Immature natural killer cell (primary cell): ENCODE data around the gene HEG1. TPM values are rescaled to one million over a fixed set of nuclear protein-coding genes. Genes with fewer than 3 reads are reported as not detected.
"Not testable (repeated sequence)": the region's sequence is repeated elsewhere in the genome, so short reads cannot be mapped to it uniquely, and the experiment has no call there.

ENCODE experiments used
- DNase-seq, 3 donors: peaks; one replicate each; pipeline ENCODE4 v3.0.0; 2022; ENCODE audit warnings: mixed read lengths in 1 of 3
- H3K27ac Mint-ChIP-seq, 6 donors: one replicate each; pipeline ENCODE4 v1.8.0; 2020; ENCODE audit warnings: mixed read lengths in 6 of 6, mild to moderate bottlenecking in 5 of 6, inconsistent platforms in 4 of 6, moderate library complexity in 3 of 6
- H3K27me3 Mint-ChIP-seq, 3 donors: one replicate each; pipeline ENCODE4 v1.8.0; 2020 to 2021; ENCODE audit warnings: low read depth in 3 of 3, mild to moderate bottlenecking in 3 of 3, mixed read lengths in 3 of 3, moderate library complexity in 3 of 3, inconsistent platforms in 1 of 3
- H3K36me3 Mint-ChIP-seq, 3 donors: one replicate each; pipeline ENCODE4 v1.8.0; 2020; ENCODE audit warnings: mixed read lengths in 3 of 3, inconsistent platforms in 2 of 3, mild to moderate bottlenecking in 2 of 3
- H3K4me1 Mint-ChIP-seq, 2 donors: one replicate each; pipeline ENCODE4 v1.8.0; 2020; ENCODE audit warnings: inconsistent platforms in 2 of 2, mild to moderate bottlenecking in 2 of 2, mixed read lengths in 2 of 2, moderate library complexity in 1 of 2
- H3K4me3 Mint-ChIP-seq, 5 donors: one replicate each; pipeline ENCODE4 v1.8.0; 2020; ENCODE audit warnings: mild to moderate bottlenecking in 5 of 5, mixed read lengths in 5 of 5, inconsistent platforms in 3 of 5, moderate library complexity in 3 of 5
- H3K9me3 Mint-ChIP-seq, 6 donors: one replicate each; pipeline ENCODE4 v1.8.0; 2020; ENCODE audit warnings: mild to moderate bottlenecking in 6 of 6, mixed read lengths in 6 of 6, inconsistent platforms in 4 of 6, moderate library complexity in 3 of 6
- polyA plus RNA-seq, 3 donors: library from polyadenylated mRNA; unstranded; fragments of 300-500 nt; fragmentation: Illumina TruSeq; gene quantifications; one replicate each; pipeline ENCODE4 v1.2.3, GENCODE V29; 2021

HEG1 gene
- 10 to 100 TPM in 1 of 3 donors, 1 to 10 TPM in 2; 2.1 to 12.1 (median 4.9) TPM for polyA plus RNA-seq

- peaks cover 7 to 13% (median 8%) of the 10 kb centered on the region in 3 donors for H3K27me3 Mint-ChIP-seq
- peak within 1 kb of the TSS; percentile 90 to 98 (median 96) for H3K27ac Mint-ChIP-seq
- peak within 1 kb of the TSS; percentile 94 to 99 (median 98) for H3K4me3 Mint-ChIP-seq
- H3K9me3 Mint-ChIP-seq = no peaks in the 10 kb centered on the region
- peaks cover 6 to 45% of the 10 kb centered on the region in 2 donors for H3K4me1 Mint-ChIP-seq
- peaks cover 0 to 4% (median 0%) of the 10 kb centered on the region in 3 donors for H3K36me3 Mint-ChIP-seq
- DNase-seq = peak; percentile 75 to 80 (median 78)
Observed at GRCh38 chr3:125055913-125056745, at the start of gene HEG1. Gene HEG1 (minus strand): TSS chr3:125055997. CDS start chr3:125055890, 107 bp downstream.

GRCh38 chr3:125105116-125105515 lies 49.3 kb upstream of the HEG1 start:
- H3K27ac Mint-ChIP-seq = no peak overlapping the region
- no peaks in the 10 kb centered on the region for H3K36me3 Mint-ChIP-seq
- DNase-seq = no peak
- H3K4me3 Mint-ChIP-seq = no peak overlapping the region
- H3K9me3 Mint-ChIP-seq = peaks cover 0 to 3% (median 0%) of the 10 kb centered on the region in 6 donors
- H3K27me3 Mint-ChIP-seq = peaks cover 0 to 2% (median 1%) of the 10 kb centered on the region in 3 donors
- peaks cover 15 to 29% of the 10 kb centered on the region in 2 donors for H3K4me1 Mint-ChIP-seq

GRCh38 chr3:125104639-125105038 lies 48.8 kb upstream of the HEG1 start:
- Mint-ChIP-seq H3K27ac (no peak overlapping the region), H3K4me3 (no peak overlapping the region), H3K4me1 (peaks cover 10 to 24% of the 10 kb centered on the region in 2 donors)

GRCh38 chr3:125103406-125103805 lies 47.6 kb upstream of the HEG1 start:
- DNase-seq = no peak
- Mint-ChIP-seq H3K36me3 (peaks cover 0 to 4% (median 0%) of the 10 kb centered on the region in 3 donors), H3K27me3 (peaks cover 0 to 1% (median 0%) of the 10 kb centered on the region in 3 donors), H3K4me3 (no peak overlapping the region), H3K27ac (no peak overlapping the region), H3K9me3 (peaks cover 0 to 6% (median 0%) of the 10 kb centered on the region in 6 donors), H3K4me1 (peaks cover 0 to 12% of the 10 kb centered on the region in 2 donors)

More at GRCh38 chr3:125104639-125105038, 48.8 kb upstream of the HEG1 start:
- no peak for DNase-seq
- peaks cover 0 to 6% (median 0%) of the 10 kb centered on the region in 6 donors for H3K9me3 Mint-ChIP-seq
- peaks cover 0 to 4% (median 0%) of the 10 kb centered on the region in 3 donors for H3K36me3 Mint-ChIP-seq
- peaks cover 0 to 1% (median 0%) of the 10 kb centered on the region in 3 donors for H3K27me3 Mint-ChIP-seq

GRCh38 chr3:125102470-125102869 lies 46.7 kb upstream of the HEG1 start:
- peaks cover 0 to 1% (median 0%) of the 10 kb centered on the region in 3 donors for H3K27me3 Mint-ChIP-seq
- H3K27ac Mint-ChIP-seq = no peak overlapping the region
- no peak for DNase-seq
- no peak overlapping the region for H3K4me3 Mint-ChIP-seq
- H3K36me3 Mint-ChIP-seq = peaks cover 0 to 4% (median 0%) of the 10 kb centered on the region in 3 donors
- peaks cover 0 to 6% (median 0%) of the 10 kb centered on the region in 6 donors for H3K9me3 Mint-ChIP-seq
- peaks cover 0 to 10% of the 10 kb centered on the region in 2 donors for H3K4me1 Mint-ChIP-seq

DNA sequence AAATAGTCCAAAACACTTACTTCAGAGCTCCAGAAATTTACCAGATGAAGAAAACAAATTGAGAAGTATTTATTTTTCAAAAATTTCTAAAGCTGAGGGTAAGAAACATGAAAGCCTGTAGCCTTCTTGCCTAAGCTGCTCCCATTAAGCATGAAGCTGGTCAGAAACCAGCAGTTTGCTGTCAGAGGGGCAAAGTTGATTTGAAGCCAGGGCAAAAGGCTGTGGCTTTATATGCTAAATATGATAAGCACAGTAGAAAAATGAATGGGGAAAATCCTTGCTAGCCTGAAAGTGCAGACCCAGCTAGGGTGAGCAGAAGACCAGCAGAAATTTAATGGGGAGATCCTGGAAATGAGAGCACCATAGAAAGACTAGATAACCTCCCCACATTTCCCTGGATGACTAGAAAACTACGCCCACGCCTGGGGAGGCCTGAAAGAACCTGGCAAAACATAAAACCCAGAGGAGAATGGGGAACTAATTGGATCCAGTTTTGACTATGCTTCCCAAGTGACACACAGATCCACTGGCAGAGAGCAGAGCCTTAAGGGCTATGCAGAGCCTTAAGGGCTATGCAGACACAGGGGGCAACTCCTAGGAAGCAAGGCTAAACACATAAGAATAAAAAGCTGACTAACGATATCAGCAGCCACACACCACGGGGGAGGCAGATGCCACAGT lies 43.0 kb upstream of the HEG1 start:
- H3K9me3 Mint-ChIP-seq = peaks cover 0 to 3% (median 0%) of the 10 kb centered on the region in 6 donors

GRCh38 chr3:125090649-125091048 lies 34.9 kb upstream of the HEG1 start:
- DNase-seq = no peak
- Mint-ChIP-seq H3K27me3 (peaks cover 0 to 2% (median 0%) of the 10 kb centered on the region in 3 donors), H3K27ac (no peak overlapping the region), H3K4me1 (no peaks in the 10 kb centered on the region), H3K4me3 (no peak overlapping the region), H3K9me3 (peaks cover 2 to 8% (median 5%) of the 10 kb centered on the region in 6 donors), H3K36me3 (peaks cover 0 to 14% (median 11%) of the 10 kb centered on the region in 3 donors)

More for the DNA sequence above, 43.0 kb upstream of the HEG1 start:
- no peaks in the 10 kb centered on the region for H3K4me1 Mint-ChIP-seq
- H3K36me3 Mint-ChIP-seq = peaks cover 0 to 4% (median 0%) of the 10 kb centered on the region in 3 donors
- H3K27me3 Mint-ChIP-seq = peaks cover 0 to 1% (median 0%) of the 10 kb centered on the region in 3 donors
- DNase-seq = no peak
- no peak overlapping the region for H3K4me3 Mint-ChIP-seq
- H3K27ac Mint-ChIP-seq = no peak overlapping the region

DNA sequence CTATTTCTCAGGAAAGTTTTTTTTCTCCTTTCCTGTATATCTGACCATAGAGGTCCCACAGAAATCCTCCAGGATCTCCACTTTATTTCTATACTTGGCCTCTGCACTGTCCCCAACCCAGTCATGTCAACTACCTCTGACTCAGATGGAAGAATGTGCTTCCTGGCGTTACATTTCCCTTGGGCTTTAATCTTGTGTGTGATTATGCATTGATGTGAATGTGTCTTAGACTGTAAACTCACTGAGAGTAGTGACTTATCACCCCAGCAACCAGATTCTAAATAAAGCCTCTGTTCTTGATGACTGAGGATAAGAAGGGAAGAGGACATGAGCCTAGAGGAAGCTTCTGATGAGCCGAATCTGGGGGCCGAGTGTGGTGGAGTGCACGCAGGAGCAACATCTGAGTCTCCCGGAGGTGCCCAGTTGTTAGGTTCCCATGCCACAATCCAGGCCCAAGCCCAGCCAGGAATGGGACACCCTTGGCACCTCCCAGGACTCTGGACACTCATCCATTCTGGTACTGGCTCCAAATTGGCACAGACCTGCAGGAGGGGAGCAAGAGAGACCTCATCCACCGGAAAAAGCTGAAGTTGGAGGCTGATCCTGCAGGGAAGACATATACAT lies 32.1 kb upstream of the HEG1 start:
- Mint-ChIP-seq H3K4me3 (no peak overlapping the region), H3K36me3 (peaks cover 0 to 18% (median 11%) of the 10 kb centered on the region in 3 donors), H3K27me3 (peaks cover 0 to 9% (median 0%) of the 10 kb centered on the region in 3 donors), H3K27ac (no peak overlapping the region), H3K9me3 (peaks cover 2 to 8% (median 5%) of the 10 kb centered on the region in 6 donors), H3K4me1 (no peaks in the 10 kb centered on the region)
- DNase-seq = no peak

- no peak for DNase-seq
- H3K4me3 Mint-ChIP-seq = no peak overlapping the region
- no peak overlapping the region for H3K27ac Mint-ChIP-seq
- peaks cover 0 to 9% (median 2%) of the 10 kb centered on the region in 3 donors for H3K27me3 Mint-ChIP-seq
- H3K36me3 Mint-ChIP-seq = peaks cover 0 to 8% (median 0%) of the 10 kb centered on the region in 3 donors
- H3K9me3 Mint-ChIP-seq = no peaks in the 10 kb centered on the region
- H3K4me1 Mint-ChIP-seq = no peaks in the 10 kb centered on the region
Observed at GRCh38 chr3:125085166-125085565, 29.4 kb upstream of the HEG1 start.

- Mint-ChIP-seq H3K9me3 (no peaks in the 10 kb centered on the region), H3K4me1 (peaks cover 5 to 6% of the 10 kb centered on the region in 2 donors), H3K27ac (no peak overlapping the region), H3K27me3 (peaks cover 0 to 9% (median 2%) of the 10 kb centered on the region in 3 donors), H3K36me3 (peaks cover 0 to 8% (median 0%) of the 10 kb centered on the region in 3 donors), H3K4me3 (no peak overlapping the region)
- no peak for DNase-seq
Observed at GRCh38 chr3:125083776-125084175, 28.0 kb upstream of the HEG1 start.

DNA sequence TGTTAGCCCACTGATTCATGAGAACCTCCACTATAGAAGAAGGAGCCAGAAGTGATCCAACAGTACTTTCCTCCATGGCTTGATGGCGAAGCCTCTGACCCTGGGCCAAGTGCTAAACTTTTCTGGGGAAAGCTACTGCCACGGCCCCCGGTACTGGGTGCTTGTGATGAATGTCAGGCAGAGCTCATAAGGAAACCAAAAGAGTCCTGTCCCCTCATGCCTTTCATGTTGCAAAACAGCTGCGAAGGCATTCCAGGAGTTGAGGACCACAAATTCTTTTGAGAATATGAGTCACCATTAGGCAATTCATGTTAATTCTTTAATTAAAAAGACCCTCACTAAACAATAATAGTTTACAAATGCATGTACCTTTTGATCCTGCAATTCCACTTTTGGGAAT lies 26.5 kb upstream of the HEG1 start:
- not testable (repeated sequence) for H3K27me3 Mint-ChIP-seq, H3K27ac Mint-ChIP-seq, H3K36me3 Mint-ChIP-seq, H3K9me3 Mint-ChIP-seq, DNase-seq, H3K4me3 Mint-ChIP-seq
- H3K4me1 Mint-ChIP-seq = peaks cover 15 to 20% of the 10 kb centered on the region in 2 donors

DNA sequence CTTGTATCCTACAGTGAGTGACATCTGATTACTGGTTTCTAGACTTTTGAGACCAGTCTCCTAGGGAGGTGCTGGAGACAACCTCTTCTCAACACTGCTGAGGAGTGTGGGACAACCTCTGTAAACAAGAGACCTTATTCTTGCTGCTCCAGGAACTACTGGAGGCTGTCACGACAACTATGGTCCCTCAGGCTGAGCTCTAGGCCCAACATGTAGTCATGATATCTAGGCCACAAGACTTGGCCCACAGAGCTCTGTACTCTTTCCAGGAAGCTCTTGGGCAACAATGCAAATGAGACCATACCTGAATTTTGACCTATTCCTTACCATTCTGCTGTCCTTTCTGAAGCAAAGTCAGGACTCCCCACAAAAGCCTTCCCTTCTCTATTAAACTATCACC lies 24.3 kb upstream of the HEG1 start:
- peaks cover 32 to 43% of the 10 kb centered on the region in 2 donors for H3K4me1 Mint-ChIP-seq
- DNase-seq = no peak
- H3K4me3 Mint-ChIP-seq = no peak overlapping the region
- peaks cover 0 to 9% (median 2%) of the 10 kb centered on the region in 3 donors for H3K27me3 Mint-ChIP-seq
- H3K27ac Mint-ChIP-seq = no peak overlapping the region
- peaks cover 0 to 8% (median 0%) of the 10 kb centered on the region in 3 donors for H3K36me3 Mint-ChIP-seq
- no peaks in the 10 kb centered on the region for H3K9me3 Mint-ChIP-seq

DNA sequence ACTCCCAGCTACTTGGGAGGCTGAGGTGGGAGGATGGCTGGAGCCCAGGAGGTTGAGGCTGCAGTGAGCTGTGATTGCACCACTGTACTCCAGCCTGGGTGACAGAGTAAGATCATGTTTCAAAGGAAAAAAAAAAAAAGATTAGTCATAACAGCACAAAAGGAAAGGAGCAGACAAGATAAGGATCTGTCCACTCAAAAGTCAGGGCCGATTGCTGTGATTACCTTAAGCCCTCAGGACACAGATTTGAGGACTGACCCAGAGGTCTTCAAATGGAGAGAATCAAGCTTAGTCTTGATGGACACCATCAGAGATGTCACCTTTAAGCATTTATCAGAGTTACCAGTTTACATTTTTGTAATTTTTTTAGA lies 23.9 kb upstream of the HEG1 start:
- Mint-ChIP-seq H3K4me3 (no peak overlapping the region), H3K27ac (no peak overlapping the region), H3K9me3 (no peaks in the 10 kb centered on the region), H3K36me3 (peaks cover 0 to 8% (median 0%) of the 10 kb centered on the region in 3 donors), H3K4me1 (peaks cover 35 to 47% of the 10 kb centered on the region in 2 donors), H3K27me3 (peaks cover 0 to 9% (median 2%) of the 10 kb centered on the region in 3 donors)
- DNase-seq = no peak
